Measurements from ENCODE around the gene NDRG4.
"Not testable (repeated sequence)": the region's sequence is repeated elsewhere in the genome, so short reads cannot be mapped to it uniquely, and the experiment has no call there.

NDRG4 gene

DNA sequence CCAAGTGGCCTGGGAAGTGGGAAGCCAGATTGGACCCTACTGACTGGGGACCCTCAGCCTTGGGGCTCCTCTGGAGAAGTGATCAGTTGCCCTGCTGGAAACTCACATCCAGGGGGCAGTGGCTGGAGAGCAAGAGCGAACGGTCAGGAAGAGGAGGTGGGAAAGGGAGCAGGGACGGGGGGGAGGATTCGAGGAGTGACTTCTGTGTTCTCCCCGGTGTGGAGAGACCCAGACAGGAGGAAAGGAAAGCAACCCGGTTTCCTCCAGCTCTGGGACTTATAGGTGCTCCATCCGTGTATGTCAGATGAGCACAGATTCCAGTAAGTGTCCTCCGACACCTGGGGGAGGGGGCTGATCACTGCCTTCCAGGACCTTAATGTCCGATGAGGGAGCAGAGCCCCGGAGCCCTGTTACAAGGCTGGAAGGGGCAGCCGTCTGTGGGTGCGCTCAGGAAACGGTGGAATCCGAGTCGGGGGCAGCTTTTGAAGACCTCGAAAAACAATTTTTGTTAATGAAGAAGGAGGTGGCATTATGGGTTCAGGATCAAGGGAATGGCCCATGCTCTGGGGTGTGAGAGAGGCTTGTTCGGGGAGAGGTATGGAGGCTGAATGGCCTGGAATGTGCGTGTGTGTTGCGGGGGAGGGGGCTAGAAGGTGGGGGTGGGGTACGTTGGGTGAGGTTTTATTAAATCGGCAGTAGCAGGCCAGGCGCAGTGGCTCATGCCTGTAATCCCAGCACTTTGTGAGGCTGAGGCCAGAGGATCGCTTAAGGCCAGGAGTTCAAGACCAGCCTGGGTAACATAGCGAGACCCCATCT, 34.8 kb upstream of the NDRG4 start:
- no peak for DNase-seq (ENCODE audit: extremely low read depth in 1 of 2, low read depth in 1 of 2)

- no peak for DNase-seq (ENCODE audit: extremely low read depth in 1 of 2, low read depth in 1 of 2)
These were observed 34.1 kb upstream of the NDRG4 start for GRCh38 chr16:58465817-58466216.

DNA sequence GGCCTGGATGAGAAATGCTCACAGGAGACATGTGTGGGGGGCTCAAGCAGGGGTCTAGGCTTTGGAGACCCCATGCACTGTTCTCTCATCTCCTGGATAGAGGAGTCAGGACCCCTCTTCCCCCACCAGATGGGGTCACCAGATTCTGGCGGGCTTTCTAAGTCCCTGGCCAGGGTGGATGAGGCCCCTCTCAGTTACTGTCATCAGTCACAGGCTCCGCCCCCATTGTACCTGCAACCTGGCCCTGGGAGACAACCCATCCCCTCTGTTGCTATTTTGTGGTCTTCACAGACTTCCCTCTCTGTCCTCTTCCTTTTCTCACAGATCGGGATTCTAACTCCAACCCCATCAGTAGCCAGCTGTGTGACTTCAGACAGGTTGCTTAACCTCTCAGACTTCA, 33.5 kb upstream of the NDRG4 start:
- no peak for DNase-seq (ENCODE audit: extremely low read depth in 1 of 2, low read depth in 1 of 2)

DNA sequence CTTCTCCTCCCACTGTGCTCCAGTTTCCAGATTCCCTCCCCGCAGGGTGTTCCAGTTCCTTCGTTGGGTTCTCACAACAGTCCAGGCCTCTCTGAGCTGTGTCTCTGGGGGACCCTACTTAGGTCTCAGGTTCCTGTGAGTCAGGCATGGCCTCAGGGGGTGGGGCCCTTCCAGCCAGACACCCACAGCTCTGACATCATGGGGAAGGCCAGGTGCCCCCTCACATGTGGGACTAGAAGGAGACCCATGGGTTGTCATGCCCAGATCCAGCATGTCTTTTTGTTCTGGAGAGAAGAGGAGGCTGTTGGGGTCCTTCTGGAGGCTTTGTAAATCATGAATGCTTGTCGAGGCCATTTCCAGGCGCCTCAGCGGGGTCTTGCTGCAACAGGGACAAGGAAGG, 32.0 kb upstream of the NDRG4 start:
- DNase-seq (ENCODE audit: extremely low read depth in 1 of 2, low read depth in 1 of 2) = no peak

- DNase-seq (ENCODE audit: extremely low read depth in 1 of 2, low read depth in 1 of 2) = no peak
These were observed 28.6 kb upstream of the NDRG4 start for GRCh38 chr16:58471209-58471975.

GRCh38 chr16:58472266-58472665, 27.7 kb upstream of the NDRG4 start:
- no peak for DNase-seq (ENCODE audit: extremely low read depth in 1 of 2, low read depth in 1 of 2)

- DNase-seq (ENCODE audit: extremely low read depth in 1 of 2, low read depth in 1 of 2) = no peak
These were observed 27.1 kb upstream of the NDRG4 start for GRCh38 chr16:58472827-58473226.

- no peak for DNase-seq (ENCODE audit: extremely low read depth in 1 of 2, low read depth in 1 of 2)
These were observed 25.6 kb upstream of the NDRG4 start for GRCh38 chr16:58474296-58474695.

GRCh38 chr16:58475091-58475619, 24.8 kb upstream of the NDRG4 start:
- no peak for DNase-seq (ENCODE audit: extremely low read depth in 1 of 2, low read depth in 1 of 2)

GRCh38 chr16:58476791-58477190, 23.2 kb upstream of the NDRG4 start:
- DNase-seq (ENCODE audit: extremely low read depth in 1 of 2, low read depth in 1 of 2) = no peak

- DNase-seq (ENCODE audit: extremely low read depth in 1 of 2, low read depth in 1 of 2) = no peak
These were observed 21.5 kb upstream of the NDRG4 start for GRCh38 chr16:58478427-58478826.

DNA sequence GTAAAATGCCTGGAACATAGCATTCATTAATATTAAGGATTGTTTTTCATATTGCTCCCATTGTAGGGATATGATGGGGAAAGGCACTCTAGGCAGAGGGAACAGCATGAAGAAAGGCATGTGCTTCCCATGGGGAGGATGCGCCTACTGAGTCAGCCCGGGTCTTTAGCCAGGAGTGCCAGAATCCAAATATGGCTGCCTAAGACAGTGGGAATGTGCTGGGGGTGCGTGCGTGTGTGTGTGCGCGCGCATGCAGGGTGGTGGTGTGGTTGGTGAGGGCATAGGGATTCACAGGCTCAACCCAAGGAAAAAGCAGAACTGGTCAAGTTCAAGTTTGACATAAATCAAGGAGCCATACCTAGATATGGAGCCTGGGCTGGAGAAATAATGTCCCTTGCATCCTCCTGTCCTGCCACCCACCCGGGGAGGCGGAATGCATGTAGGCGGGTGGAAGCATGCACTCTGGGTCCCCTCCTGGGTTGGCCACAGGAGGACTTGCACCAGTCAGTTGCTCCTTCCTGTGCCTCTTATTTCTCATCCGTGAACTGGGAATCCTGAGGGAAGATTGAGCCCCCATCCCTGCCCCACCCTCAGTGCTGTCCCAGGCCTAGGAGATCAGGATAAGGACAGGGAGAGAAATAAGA, 18.6 kb upstream of the NDRG4 start:
- DNase-seq (ENCODE audit: extremely low read depth in 1 of 2, low read depth in 1 of 2) = no peak

GRCh38 chr16:58481931-58482330, 18.0 kb upstream of the NDRG4 start:
- DNase-seq (ENCODE audit: extremely low read depth in 1 of 2, low read depth in 1 of 2) = no peak

GRCh38 chr16:58485184-58485887, 14.6 kb upstream of the NDRG4 start:
- DNase-seq (ENCODE audit: extremely low read depth in 1 of 2, low read depth in 1 of 2) = no peak

DNA sequence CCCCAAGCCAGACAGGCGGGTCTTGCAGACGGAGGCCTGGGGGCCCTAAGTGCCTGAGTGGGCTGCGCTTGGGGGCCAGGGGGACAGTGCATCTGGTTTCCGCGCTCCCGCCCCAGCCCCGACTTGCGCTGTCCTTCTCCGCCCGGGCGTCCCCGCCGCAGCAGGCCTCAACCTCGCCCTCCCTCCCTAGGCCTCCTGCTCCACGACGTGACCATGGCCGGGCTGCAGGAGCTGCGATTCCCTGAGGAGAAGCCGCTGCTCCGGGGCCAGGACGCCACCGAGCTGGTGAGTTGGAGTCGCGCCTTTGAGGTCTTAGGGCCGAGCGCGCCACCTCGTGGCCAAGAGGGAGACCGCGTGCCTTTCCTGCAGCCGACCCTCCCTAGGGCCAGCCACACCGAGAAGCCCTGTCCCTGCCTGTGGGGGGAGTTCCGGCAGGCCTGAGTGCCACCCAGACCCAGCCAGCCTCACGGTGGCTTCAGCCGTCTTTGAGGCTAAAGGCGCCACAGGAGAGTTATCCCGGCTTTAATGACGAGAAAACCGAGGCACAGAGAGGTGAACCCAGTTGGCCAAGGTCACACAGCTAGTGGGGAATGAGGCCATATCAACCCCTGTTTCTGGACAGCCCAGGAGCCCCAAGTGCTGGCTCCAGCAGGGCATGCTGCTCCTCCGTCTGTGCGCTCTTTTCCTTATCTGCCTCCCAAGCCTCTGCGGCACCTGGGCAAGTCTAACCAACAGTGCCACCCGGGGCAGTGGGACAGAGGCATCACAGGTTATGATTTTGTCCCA, 12.2 kb upstream of the NDRG4 start:
- DNase-seq (ENCODE audit: extremely low read depth in 1 of 2, low read depth in 1 of 2) = peak; percentile 33 to 51

DNA sequence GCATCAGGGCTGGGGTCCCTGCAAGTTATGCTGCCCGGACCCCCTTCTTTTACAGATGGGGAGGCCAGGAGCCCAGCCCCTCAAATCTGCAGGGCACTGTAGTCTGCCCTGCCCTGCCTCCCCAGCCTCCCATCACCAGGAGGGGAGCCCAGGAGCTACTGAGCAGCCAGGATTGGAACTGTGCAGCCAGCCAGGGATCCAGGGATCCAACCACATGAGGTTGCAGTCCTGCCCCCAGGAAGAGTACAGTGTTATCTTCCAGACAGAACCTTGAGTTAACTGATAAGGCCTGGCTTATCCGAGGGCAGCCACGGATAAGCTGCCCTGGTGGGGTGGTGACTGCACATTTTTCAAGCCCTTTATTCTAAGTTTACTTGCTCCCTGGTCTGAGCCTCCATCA, 11.4 kb upstream of the NDRG4 start:
- DNase-seq (ENCODE audit: extremely low read depth in 1 of 2, low read depth in 1 of 2) = no peak

- DNase-seq (ENCODE audit: extremely low read depth in 1 of 2, low read depth in 1 of 2) = no peak
These were observed 9.9 kb upstream of the NDRG4 start for GRCh38 chr16:58490065-58490464.

DNA sequence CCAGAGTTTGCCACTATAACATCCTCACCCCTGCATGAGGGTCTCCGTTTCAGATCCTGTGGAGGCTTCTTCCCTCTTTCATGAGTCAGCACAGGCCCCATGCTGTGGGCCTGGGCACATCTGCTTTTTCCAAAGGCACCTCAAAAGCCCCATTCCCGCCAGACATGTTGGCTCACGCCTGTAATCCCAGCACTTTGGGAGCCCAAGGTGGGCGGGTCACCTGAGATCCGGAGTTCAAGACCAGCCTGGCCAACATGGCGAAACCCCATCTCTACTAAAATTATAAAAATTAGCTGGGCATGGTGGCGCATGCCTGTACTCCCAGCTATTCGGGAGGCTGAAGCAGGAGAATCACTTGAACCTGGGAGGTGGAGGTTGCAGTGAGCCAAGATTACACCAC, 9.4 kb upstream of the NDRG4 start:
- DNase-seq (ENCODE audit: extremely low read depth in 1 of 2, low read depth in 1 of 2) = not testable (repeated sequence)

- DNase-seq (ENCODE audit: extremely low read depth in 1 of 2, low read depth in 1 of 2) = no peak
These were observed 7.9 kb upstream of the NDRG4 start for GRCh38 chr16:58492066-58492465.

- no peak for DNase-seq (ENCODE audit: extremely low read depth in 1 of 2, low read depth in 1 of 2)
These were observed 7.2 kb upstream of the NDRG4 start for GRCh38 chr16:58492735-58493134.

Measured in stimulated activated CD8-positive, alpha-beta memory T cell treated with anti-CD3 and anti-CD28 coated beads, Interleukin-7, amount 100 ng/mL, for 48 hours (primary cell).